ENCODE results near the gene PTGDS.

GRCh38 chr9:136969774-136970173, 7.5 kb upstream of the PTGDS start:
- TF ChIP-seq, protein P1, sequence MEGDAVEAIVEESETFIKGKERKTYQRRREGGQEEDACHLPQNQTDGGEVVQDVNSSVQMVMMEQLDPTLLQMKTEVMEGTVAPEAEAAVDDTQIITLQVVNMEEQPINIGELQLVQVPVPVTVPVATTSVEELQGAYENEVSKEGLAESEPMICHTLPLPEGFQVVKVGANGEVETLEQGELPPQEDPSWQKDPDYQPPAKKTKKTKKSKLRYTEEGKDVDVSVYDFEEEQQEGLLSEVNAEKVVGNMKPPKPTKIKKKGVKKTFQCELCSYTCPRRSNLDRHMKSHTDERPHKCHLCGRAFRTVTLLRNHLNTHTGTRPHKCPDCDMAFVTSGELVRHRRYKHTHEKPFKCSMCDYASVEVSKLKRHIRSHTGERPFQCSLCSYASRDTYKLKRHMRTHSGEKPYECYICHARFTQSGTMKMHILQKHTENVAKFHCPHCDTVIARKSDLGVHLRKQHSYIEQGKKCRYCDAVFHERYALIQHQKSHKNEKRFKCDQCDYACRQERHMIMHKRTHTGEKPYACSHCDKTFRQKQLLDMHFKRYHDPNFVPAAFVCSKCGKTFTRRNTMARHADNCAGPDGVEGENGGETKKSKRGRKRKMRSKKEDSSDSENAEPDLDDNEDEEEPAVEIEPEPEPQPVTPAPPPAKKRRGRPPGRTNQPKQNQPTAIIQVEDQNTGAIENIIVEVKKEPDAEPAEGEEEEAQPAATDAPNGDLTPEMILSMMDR (IDR thresholded peaks at IDR 0.05; ENCODE audit: poor library complexity, severe bottlenecking), result no peak
- no peak for TF ChIP-seq SMC3 (conservative IDR thresholded peaks at IDR 0.05; ENCODE audit: poor library complexity)
- TF ChIP-seq POLR2AphosphoS5 (IDR thresholded peaks at IDR 0.05), result no peak
- TF ChIP-seq, protein P2, sequence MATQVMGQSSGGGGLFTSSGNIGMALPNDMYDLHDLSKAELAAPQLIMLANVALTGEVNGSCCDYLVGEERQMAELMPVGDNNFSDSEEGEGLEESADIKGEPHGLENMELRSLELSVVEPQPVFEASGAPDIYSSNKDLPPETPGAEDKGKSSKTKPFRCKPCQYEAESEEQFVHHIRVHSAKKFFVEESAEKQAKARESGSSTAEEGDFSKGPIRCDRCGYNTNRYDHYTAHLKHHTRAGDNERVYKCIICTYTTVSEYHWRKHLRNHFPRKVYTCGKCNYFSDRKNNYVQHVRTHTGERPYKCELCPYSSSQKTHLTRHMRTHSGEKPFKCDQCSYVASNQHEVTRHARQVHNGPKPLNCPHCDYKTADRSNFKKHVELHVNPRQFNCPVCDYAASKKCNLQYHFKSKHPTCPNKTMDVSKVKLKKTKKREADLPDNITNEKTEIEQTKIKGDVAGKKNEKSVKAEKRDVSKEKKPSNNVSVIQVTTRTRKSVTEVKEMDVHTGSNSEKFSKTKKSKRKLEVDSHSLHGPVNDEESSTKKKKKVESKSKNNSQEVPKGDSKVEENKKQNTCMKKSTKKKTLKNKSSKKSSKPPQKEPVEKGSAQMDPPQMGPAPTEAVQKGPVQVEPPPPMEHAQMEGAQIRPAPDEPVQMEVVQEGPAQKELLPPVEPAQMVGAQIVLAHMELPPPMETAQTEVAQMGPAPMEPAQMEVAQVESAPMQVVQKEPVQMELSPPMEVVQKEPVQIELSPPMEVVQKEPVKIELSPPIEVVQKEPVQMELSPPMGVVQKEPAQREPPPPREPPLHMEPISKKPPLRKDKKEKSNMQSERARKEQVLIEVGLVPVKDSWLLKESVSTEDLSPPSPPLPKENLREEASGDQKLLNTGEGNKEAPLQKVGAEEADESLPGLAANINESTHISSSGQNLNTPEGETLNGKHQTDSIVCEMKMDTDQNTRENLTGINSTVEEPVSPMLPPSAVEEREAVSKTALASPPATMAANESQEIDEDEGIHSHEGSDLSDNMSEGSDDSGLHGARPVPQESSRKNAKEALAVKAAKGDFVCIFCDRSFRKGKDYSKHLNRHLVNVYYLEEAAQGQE (IDR thresholded peaks at IDR 0.05; ENCODE audit: borderline replicate concordance), result no peak
- no peak for TF ChIP-seq EZH2 (IDR thresholded peaks at IDR 0.05; ENCODE audit: borderline replicate concordance, insufficient read depth, low read length, poor library complexity, severe bottlenecking)
- TF ChIP-seq EP300 (conservative IDR thresholded peaks at IDR 0.05; ENCODE audit: poor library complexity, severe bottlenecking), result no peak
- no peak for TF ChIP-seq TAF1 (IDR thresholded peaks at IDR 0.05; ENCODE audit: low read depth)
- no peak for TF ChIP-seq RAD21 (conservative IDR thresholded peaks at IDR 0.05)
- no peak for TF ChIP-seq MXI1 (conservative IDR thresholded peaks at IDR 0.05; ENCODE audit: poor library complexity, severe bottlenecking)

Data from neural cell (in vitro differentiated cells).